HT1080 (cell line): ENCODE measurements around the gene KCNQ1. TPM values are rescaled to one million over a fixed set of nuclear protein-coding genes. Genes with fewer than 3 reads are reported as not detected.

Source experiments
- DNase-seq: peaks from one replicate; pipeline ENCODE4 v3.0.0-alpha.2; 2015; ENCODE audit warnings: low read depth
- total RNA-seq: library from RNA; depleted of rRNA; stranded (reverse); fragments of >200 nt; shearing (Covaris generic); gene quantifications from 2 replicates; pipeline ENCODE4 v1.2.3, GENCODE V29; 2014

KCNQ1 gene
- total RNA-seq, 1 experiment from 2014 or later, result not detected

GRCh38 chr11:2565447-2566222 lies 120.8 kb downstream of the KCNQ1 start:
- DNase-seq, result no peak

GRCh38 chr11:2566223-2567025 lies 121.6 kb downstream of the KCNQ1 start:
- no peak for DNase-seq

- DNase-seq, result no peak
Measured at GRCh38 chr11:2567026-2567671, 122.3 kb downstream of the KCNQ1 start.

GRCh38 chr11:2569321-2569721 lies 124.5 kb downstream of the KCNQ1 start:
- DNase-seq, result peak; percentile 10

- no peak for DNase-seq
Measured at GRCh38 chr11:2569731-2570210, 125.0 kb downstream of the KCNQ1 start.

- DNase-seq, result no peak
Measured at GRCh38 chr11:2570211-2570811, 125.5 kb downstream of the KCNQ1 start.

GRCh38 chr11:2570841-2571597 lies 126.2 kb downstream of the KCNQ1 start:
- no peak for DNase-seq

- no peak for DNase-seq
Measured at GRCh38 chr11:2571598-2572281, 126.9 kb downstream of the KCNQ1 start.

- DNase-seq, result no peak
Measured at GRCh38 chr11:2572491-2573239, 127.9 kb downstream of the KCNQ1 start.

- no peak for DNase-seq
Measured at GRCh38 chr11:2573240-2574042, 128.6 kb downstream of the KCNQ1 start.

- DNase-seq, result no peak
Measured at GRCh38 chr11:2574043-2574552, 129.3 kb downstream of the KCNQ1 start.

- no peak for DNase-seq
Measured at GRCh38 chr11:2574553-2575535, 130.0 kb downstream of the KCNQ1 start.

- DNase-seq, result no peak
Measured at GRCh38 chr11:2575591-2576051, 130.8 kb downstream of the KCNQ1 start.

- no peak for DNase-seq
Measured at GRCh38 chr11:2576111-2576510, 131.3 kb downstream of the KCNQ1 start.

GRCh38 chr11:2576549-2576948 lies 131.7 kb downstream of the KCNQ1 start:
- no peak for DNase-seq

GRCh38 chr11:2577031-2577990 lies 132.5 kb downstream of the KCNQ1 start:
- DNase-seq, result no peak
